Activated CD8-positive, alpha-beta T cell treated with anti-CD3 and anti-CD28 coated beads, Interleukin-2, amount 10 ng/mL, durations not matched to agents 7 days and 5 days (primary cell): ENCODE data around the gene LBHD1. TPM values are rescaled to one million over a fixed set of nuclear protein-coding genes. Genes with fewer than 3 reads are reported as not detected.
"Not testable (repeated sequence)": the region's sequence is repeated elsewhere in the genome, so short reads cannot be mapped to it uniquely, and the experiment has no call there.

Experiments
- ATAC-seq: fragments of 150-1000 bp; cut with Tn5 transposase; one replicate; pipeline ENCODE4 v1.10.0; 2021; ENCODE audit warnings: moderate library complexity
- CTCF ChIA-PET: fragments of 350-600 bp; sonication (Branson Sonifier 250); formaldehyde crosslinking; loops from one replicate; lab custom pipeline; 2021; ENCODE audit warnings: antibody characterized with exemption; lab: Charles Lee
- POLR2A ChIA-PET: fragments of 350-600 bp; sonication (Branson Sonifier 250); formaldehyde crosslinking; loops from one replicate; lab custom pipeline; 2021; ENCODE audit warnings: antibody characterized with exemption; lab: Charles Lee
- DNase-seq: peaks from one replicate; pipeline ENCODE4 v3.0.0-alpha.2; 2020
- H3K27ac Mint-ChIP-seq: one replicate; pipeline ENCODE4 v1.8.0; 2021; ENCODE audit warnings: mild to moderate bottlenecking, mixed read lengths
- H3K27me3 Mint-ChIP-seq: one replicate; pipeline ENCODE4 v1.8.0; 2021; ENCODE audit warnings: low read depth, mixed read lengths
- H3K36me3 Mint-ChIP-seq: one replicate; pipeline ENCODE4 v1.8.0; 2021; ENCODE audit warnings: low read depth, mixed read lengths
- H3K4me1 Mint-ChIP-seq: one replicate; pipeline ENCODE4 v1.8.0; 2021; ENCODE audit warnings: low read depth, mixed read lengths
- H3K4me3 Mint-ChIP-seq: one replicate; pipeline ENCODE4 v1.8.0; 2021; ENCODE audit warnings: mild to moderate bottlenecking, mixed read lengths
- H3K9me3 Mint-ChIP-seq: one replicate; pipeline ENCODE4 v1.8.0; 2022; ENCODE audit warnings: mixed read lengths; ENCODE audit not compliant: insufficient read depth
- total RNA-seq, 2 experiments: library from RNA; stranded (reverse); gene quantifications; one replicate each; pipeline ENCODE4 v1.2.3, GENCODE V29; 2021

Gene LBHD1
- total RNA-seq, 2 experiments from 2014 or later, result 22.3 to 25.0 TPM

GRCh38 chr11:62694455-62695167 lies 22.5 kb upstream of the LBHD1 start:
- Mint-ChIP-seq H3K36me3 (peaks cover 22% of the 10 kb centered on the region), H3K27ac (peak overlapping the region; percentile 36), H3K4me1 (peaks cover 9% of the 10 kb centered on the region), H3K27me3 (no peaks in the 10 kb centered on the region), H3K9me3 (no peaks in the 10 kb centered on the region), H3K4me3 (no peak overlapping the region)
- ChIA-PET POLR2A (interaction anchor here (1.0 to 1.9 kb wide), 4 partner anchors 14 to 103 kb away, joined by 4 to 6 read pairs (median 5); partner anchors contain the start of genes C11orf98, CSKMT, LBHD1 and TUT1), CTCF (interaction anchor here (0.5 to 5.1 kb wide), 27 partner anchors 8 to 300 kb away, joined by 3 to 77 read pairs (median 5); partner anchors contain the start of genes BSCL2, C11orf98, CSKMT and HNRNPUL2)
- peak; percentile 86 for DNase-seq
- peak; percentile 92 for ATAC-seq

DNA sequence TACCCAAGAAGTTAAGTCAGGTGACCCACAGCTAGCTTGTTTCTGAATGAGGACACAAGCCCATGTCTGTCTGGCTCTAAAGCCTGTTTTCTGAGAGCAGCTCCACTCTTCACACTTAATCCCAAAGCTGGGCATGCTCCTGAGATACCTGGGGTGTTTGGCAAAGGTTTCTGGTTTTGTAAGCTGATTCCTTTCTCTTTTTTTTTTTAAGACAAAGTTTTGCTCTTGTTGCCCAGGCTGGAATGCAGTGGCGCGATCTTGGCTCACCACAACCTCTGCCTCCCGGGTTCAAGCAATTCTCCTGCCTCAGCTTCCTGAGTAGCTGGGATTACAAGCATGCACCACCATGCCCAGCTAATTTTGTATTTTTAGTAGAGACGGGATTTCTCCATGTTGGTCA lies 21.6 kb upstream of the LBHD1 start:
- H3K4me3 Mint-ChIP-seq, H3K4me1 Mint-ChIP-seq, ATAC-seq, H3K9me3 Mint-ChIP-seq, H3K27ac Mint-ChIP-seq, DNase-seq, H3K27me3 Mint-ChIP-seq: not testable (repeated sequence)
- peaks cover 22% of the 10 kb centered on the region for H3K36me3 Mint-ChIP-seq
- ChIA-PET CTCF (interaction anchor here (0.9 to 5.1 kb wide), 15 partner anchors 13 to 299 kb away, joined by 3 to 77 read pairs (median 8); partner anchors contain the start of genes BSCL2, C11orf98, CSKMT and HNRNPUL2), POLR2A (interaction anchor here (1.0 to 1.9 kb wide), 3 partner anchors 15 to 29 kb away, joined by 4 to 6 read pairs (median 6); partner anchors contain the start of genes C11orf98, CSKMT, LBHD1 and UQCC3)

DNA sequence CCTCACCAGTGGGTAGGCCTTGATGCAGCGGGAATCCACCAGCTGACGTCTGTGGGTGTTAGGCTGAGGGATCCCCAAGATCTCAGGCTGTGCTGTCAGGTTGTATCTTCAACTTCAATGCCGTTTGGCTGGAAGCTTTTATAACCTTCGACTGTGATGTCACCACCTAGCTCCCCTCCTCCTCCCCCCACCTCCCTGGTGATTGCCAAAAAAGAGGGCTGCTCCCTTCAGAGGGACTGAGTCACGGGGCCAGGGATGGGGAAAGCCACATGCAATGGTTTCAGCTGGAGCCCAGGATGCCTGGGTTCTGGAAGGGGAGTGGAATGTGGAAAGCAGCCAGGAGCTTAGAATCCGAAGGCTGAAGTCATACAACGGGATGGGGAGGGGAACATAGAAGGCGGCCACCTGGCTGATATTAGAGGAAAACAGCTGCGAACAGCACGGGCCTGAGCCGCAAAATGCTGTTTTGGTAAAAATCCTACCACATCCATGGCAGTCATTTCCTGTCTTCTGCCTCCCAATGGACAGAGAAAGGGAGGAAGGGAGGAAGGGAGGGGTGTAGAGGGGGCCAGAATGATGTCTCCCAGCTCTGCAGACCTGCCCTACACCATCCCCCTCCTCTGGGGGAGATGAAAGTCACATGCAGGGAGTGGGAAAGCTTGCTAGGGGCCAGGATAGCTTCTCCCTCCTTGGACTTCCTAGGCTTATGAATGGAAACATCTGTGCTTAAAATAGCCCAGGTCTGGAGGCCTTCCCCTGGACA lies 17.5 kb upstream of the LBHD1 start, which contains the start of gene LRRN4CL:
Gene LRRN4CL (minus strand): TSS at position 110 of the 763 bp plus-strand sequence. CDS start 1,022 bp downstream, outside the sequence.
- Mint-ChIP-seq H3K4me1 (peaks cover 4% of the 10 kb centered on the region), H3K27me3 (peaks cover 10% of the 10 kb centered on the region), H3K4me3 (no peak within 1 kb of the TSS), H3K9me3 (no peaks in the 10 kb centered on the region), H3K36me3 (peaks cover 18% of the 10 kb centered on the region), H3K27ac (no peak within 1 kb of the TSS)
- ChIA-PET POLR2A (interaction anchor here (1.2 to 2.2 kb wide), 5 partner anchors 9 to 151 kb away, joined by 4 to 7 read pairs (median 5); partner anchors contain the start of genes C11orf98, CSKMT and UBXN1), CTCF (interaction anchor here (0.6 to 3.6 kb wide), 8 partner anchors 9 to 295 kb away, joined by 3 to 24 read pairs (median 3); partner anchors contain the start of genes C11orf98, CSKMT, LBHD1 and TUT1)
- DNase-seq (no peak), ATAC-seq (no peak)

GRCh38 chr11:62688491-62688890 lies 16.4 kb upstream of the LBHD1 start:
- CTCF ChIA-PET, result interaction anchor here (0.7 to 3.6 kb wide), 6 partner anchors 8 to 96 kb away, joined by 3 to 24 read pairs (median 4); partner anchors contain the start of genes C11orf98, CSKMT, LBHD1 and TUT1
- ATAC-seq, result no peak
- POLR2A ChIA-PET, result interaction anchor here (1.6 to 2.2 kb wide), 3 partner anchors 8 to 152 kb away, joined by 4 to 7 read pairs (median 6); partner anchors contain the start of genes C11orf98 and CSKMT

GRCh38 chr11:62687508-62688396 lies 15.7 kb upstream of the LBHD1 start:
- H3K4me1 Mint-ChIP-seq, result no peaks in the 10 kb centered on the region
- H3K9me3 Mint-ChIP-seq, result no peaks in the 10 kb centered on the region
- peaks cover 10% of the 10 kb centered on the region for H3K27me3 Mint-ChIP-seq
- ChIA-PET POLR2A (no interaction called here), CTCF (interaction anchor here (1.2 to 3.6 kb wide), 5 partner anchors 7 to 95 kb away, joined by 3 to 24 read pairs (median 5); partner anchors contain the start of genes C11orf98, CSKMT, LBHD1 and TUT1)
- no peak overlapping the region for H3K27ac Mint-ChIP-seq
- no peak for ATAC-seq
- H3K36me3 Mint-ChIP-seq, result peaks cover 14% of the 10 kb centered on the region
- DNase-seq, result no peak
- H3K4me3 Mint-ChIP-seq, result no peak overlapping the region

More at GRCh38 chr11:62688491-62688890, 16.4 kb upstream of the LBHD1 start:
- H3K9me3 Mint-ChIP-seq, result no peaks in the 10 kb centered on the region
- H3K4me1 Mint-ChIP-seq, result no peaks in the 10 kb centered on the region
- DNase-seq, result no peak
- H3K36me3 Mint-ChIP-seq, result peaks cover 16% of the 10 kb centered on the region
- no peak overlapping the region for H3K4me3 Mint-ChIP-seq
- peaks cover 10% of the 10 kb centered on the region for H3K27me3 Mint-ChIP-seq
- no peak overlapping the region for H3K27ac Mint-ChIP-seq

DNA sequence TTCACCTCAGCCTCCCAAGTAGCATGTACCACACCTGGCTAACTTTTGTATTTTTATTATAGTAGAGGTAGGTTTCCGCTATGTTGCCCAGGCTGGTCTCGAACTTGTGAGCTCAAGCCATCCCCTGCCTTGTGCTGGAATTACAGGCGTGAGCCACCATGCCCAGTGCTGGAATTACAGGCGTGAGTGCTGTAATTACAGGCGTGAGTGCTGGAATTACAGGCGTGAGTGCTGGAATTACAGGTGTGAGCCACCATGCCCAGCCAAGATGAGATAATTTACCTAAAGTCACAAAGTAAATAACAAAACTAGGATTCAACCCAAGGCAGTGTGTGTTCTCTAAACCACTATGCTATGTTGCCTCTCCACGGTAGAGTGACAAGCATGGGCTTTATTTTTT lies 10.5 kb upstream of the LBHD1 start:
- H3K27me3 Mint-ChIP-seq, result peaks cover 5% of the 10 kb centered on the region
- H3K9me3 Mint-ChIP-seq, result no peaks in the 10 kb centered on the region
- no peak overlapping the region for H3K27ac Mint-ChIP-seq
- no peak for DNase-seq
- H3K36me3 Mint-ChIP-seq, result peaks cover 11% of the 10 kb centered on the region
- POLR2A ChIA-PET, result no interaction called here
- no peak overlapping the region for H3K4me3 Mint-ChIP-seq
- no peak for ATAC-seq
- H3K4me1 Mint-ChIP-seq, result peaks cover 25% of the 10 kb centered on the region
- CTCF ChIA-PET, result interaction anchor here (7.0 kb wide), 1 partner anchor 12 kb away, joined by 77 read pairs; no protein-coding TSS in a partner anchor

DNA sequence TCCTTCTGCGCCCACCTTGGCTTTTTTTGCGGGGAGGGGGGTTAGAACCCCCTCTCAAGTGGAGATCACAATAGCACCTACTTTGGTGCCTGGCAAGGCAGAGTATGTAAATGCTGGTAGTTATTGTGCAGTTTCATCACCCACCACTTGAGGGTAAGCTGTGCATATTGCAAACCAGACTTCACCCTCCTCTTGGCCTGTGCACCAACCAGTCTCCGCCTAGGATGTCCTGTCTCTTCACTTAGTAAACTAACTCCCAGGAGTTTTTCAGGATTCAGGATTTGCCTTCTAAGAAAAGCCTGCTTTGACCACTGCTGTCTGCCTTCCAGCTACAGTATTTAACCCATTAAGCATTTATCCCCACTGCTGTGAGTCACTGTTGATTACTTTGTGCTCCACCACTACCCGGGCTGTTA lies 8.8 kb upstream of the LBHD1 start:
- Mint-ChIP-seq H3K4me3 (no peak overlapping the region), H3K36me3 (peaks cover 24% of the 10 kb centered on the region), H3K27ac (peak overlapping the region; percentile 55), H3K9me3 (no peaks in the 10 kb centered on the region), H3K4me1 (peaks cover 39% of the 10 kb centered on the region), H3K27me3 (no peaks in the 10 kb centered on the region)
- ChIA-PET CTCF (interaction anchor here (0.6 to 7.0 kb wide), 41 partner anchors 9 to 286 kb away, joined by 3 to 77 read pairs (median 5); partner anchors contain the start of genes B3GAT3, BSCL2, C11orf98 and CSKMT), POLR2A (interaction anchor here (0.7 to 3.4 kb wide), 13 partner anchors 8 to 200 kb away, joined by 3 to 24 read pairs (median 3); partner anchors contain the start of genes C11orf98, CSKMT, LBHD1 and LRRN4CL)
- peak; percentile 79 for ATAC-seq
- DNase-seq, result peak; percentile 71

DNA sequence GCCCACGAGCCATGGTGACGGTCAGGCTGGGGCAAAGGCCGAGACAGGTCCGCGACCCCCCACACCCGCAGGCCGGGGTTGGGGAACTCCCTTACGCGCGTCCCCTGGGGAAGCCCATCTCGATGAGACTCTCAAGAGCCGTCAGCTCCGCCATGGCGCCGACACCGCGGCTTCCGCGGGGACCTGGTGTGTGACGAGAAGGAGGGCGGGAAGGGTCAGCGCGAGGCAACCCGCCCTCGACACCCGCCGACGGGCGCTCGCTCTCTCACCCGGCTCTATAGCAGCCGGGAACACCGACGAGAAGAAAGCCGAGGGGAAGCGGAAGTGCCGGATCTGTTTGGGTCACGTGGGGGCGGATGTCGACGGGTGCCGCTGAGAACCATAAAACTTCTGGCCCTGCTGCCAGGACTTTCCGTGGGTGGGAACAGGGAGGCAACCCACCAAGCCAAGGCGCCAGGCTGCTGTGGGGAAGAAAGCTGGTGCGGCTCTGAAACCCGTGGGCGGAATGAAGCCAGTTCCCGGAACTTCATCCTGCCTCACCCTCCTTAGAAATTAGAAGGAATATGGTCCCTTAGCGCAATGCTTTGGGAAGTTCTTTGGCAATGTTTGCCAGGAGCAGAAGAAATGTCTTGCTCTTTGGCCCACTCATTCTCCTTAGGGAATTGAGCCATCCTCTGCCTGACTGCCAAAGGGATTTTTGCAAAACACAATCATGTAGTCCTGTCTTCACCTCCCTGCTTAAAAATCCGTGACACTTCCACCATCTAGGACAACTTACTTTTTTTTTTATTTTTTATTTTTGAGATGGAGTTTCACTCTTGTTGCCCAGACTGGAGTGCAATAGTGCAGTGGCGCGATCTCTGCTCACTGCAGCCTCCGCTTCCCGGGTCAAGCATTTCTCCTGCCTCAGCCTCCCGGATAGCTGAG lies 7.0 kb upstream of the LBHD1 start, which contains the start of gene UBXN1:
Gene UBXN1 (minus strand): TSS at position 304 of the 927 bp plus-strand sequence. CDS start 150 bp downstream, at position 154.
- peak; percentile 88 for ATAC-seq
- peaks cover 30% of the 10 kb centered on the region for H3K36me3 Mint-ChIP-seq
- H3K27me3 Mint-ChIP-seq, result no peaks in the 10 kb centered on the region
- POLR2A ChIA-PET, result interaction anchor here (0.6 to 3.4 kb wide), 12 partner anchors 10 to 1698 kb away, joined by 3 to 24 read pairs (median 4); partner anchors contain the start of genes C11orf98, CSKMT, INTS5 and LRRN4CL
- CTCF ChIA-PET, result interaction anchor here (1.3 to 7.0 kb wide), 7 partner anchors 7 to 66 kb away, joined by 4 to 77 read pairs (median 13); partner anchors contain the start of genes C11orf98, CSKMT, LBHD1 and LRRN4CL
- H3K9me3 Mint-ChIP-seq, result no peaks in the 10 kb centered on the region
- peaks cover 42% of the 10 kb centered on the region for H3K4me1 Mint-ChIP-seq
- H3K27ac Mint-ChIP-seq, result peak within 1 kb of the TSS; percentile 87
- peak; percentile 89 for DNase-seq
- H3K4me3 Mint-ChIP-seq, result peak within 1 kb of the TSS; percentile 92

DNA sequence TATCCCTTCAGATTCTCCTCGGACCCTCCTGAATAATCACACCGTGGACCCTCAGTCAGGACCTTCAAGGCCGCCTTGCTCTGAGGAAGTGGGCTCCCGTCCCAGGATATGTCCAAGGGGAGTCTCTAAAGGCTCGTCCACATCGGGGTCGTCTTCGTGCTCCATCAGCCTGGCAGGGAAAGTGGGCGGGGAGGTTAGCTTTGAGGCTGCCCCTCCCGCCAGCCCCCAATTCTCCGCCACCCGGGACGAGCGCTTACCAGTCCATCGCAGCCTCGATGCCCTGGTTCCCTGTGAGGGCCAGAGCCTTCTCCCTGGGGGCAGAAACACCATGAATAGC lies 6.3 kb upstream of the LBHD1 start:
- Mint-ChIP-seq H3K4me1 (peaks cover 47% of the 10 kb centered on the region), H3K27me3 (no peaks in the 10 kb centered on the region), H3K36me3 (peaks cover 36% of the 10 kb centered on the region), H3K9me3 (no peaks in the 10 kb centered on the region), H3K4me3 (peak overlapping the region; percentile 92), H3K27ac (peak overlapping the region; percentile 87)
- DNase-seq (no peak), ATAC-seq (no peak)
- POLR2A ChIA-PET, result interaction anchor here (0.6 to 3.4 kb wide), 8 partner anchors 14 to 176 kb away, joined by 3 to 24 read pairs (median 4); partner anchors contain the start of genes C11orf98, CSKMT, INTS5 and TUT1
- CTCF ChIA-PET, result interaction anchor here (7.0 kb wide), 1 partner anchor 16 kb away, joined by 77 read pairs; no protein-coding TSS in a partner anchor
